Measurements from ENCODE around the gene CEBPG. TPM values are rescaled to one million over a fixed set of nuclear protein-coding genes. Genes with fewer than 3 reads are reported as not detected.
A peak's percentile ranks its signal among the peaks of the same experiment; 100 is the strongest.

CEBPG gene
- total and polyA plus RNA-seq, 9 of the 15 experiments (the other 6 are each of a cell fraction or from before 2014, with no cell fraction given), result 9.5 to 34.9 (median 30.9) TPM

DNA sequence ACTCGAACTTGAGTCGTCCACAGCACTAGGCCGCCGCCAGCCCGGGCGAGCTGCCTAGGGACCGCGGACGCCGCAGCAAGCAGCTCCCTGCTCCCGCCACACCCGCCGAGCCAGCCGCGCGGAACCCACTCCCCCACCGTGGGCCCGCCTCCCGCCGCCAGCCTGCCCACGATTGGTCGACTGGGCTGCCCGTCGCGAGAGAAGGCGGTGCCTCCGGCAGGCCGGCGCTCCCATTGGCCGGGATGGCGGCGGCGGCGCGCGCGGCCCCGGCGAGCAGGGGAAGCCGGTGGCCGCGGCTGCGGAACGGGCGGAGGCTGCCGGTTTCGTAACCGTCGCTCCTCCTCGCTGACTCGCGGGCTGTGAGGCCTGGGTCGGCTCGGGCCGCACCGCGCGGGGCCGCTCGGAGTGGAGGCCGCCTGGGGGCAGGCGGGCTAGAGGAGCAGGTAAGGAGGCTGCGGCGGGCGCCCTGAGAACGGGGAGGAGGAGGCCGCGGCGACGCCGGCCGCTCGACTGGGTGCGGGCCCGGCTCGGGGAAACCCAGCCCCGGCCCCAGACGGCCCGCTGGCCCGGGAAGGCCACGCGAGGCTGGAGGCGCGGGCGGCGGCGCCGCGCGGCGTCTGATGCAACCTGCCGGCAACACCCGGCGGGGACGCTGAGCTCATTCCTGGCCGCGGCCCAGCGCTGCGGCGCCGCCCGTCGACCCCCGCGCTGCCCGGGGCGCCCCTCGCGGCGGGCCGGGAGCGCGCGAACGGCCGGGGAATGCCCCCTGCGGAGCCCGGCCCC lies at the start of gene CEBPG (continued):
- TF ChIP-seq, protein P1, sequence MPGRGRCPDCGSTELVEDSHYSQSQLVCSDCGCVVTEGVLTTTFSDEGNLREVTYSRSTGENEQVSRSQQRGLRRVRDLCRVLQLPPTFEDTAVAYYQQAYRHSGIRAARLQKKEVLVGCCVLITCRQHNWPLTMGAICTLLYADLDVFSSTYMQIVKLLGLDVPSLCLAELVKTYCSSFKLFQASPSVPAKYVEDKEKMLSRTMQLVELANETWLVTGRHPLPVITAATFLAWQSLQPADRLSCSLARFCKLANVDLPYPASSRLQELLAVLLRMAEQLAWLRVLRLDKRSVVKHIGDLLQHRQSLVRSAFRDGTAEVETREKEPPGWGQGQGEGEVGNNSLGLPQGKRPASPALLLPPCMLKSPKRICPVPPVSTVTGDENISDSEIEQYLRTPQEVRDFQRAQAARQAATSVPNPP (IDR thresholded peaks at IDR 0.05; ENCODE audit: borderline replicate concordance, insufficient read depth, insufficient read length), result no peak
- TF ChIP-seq ZNF134 (CRISPR knock-in tag; conservative IDR thresholded peaks at IDR 0.05), result no peak
- TF ChIP-seq RUNX1 (IDR thresholded peaks at IDR 0.05; ENCODE audit: low read depth), result no peak
- no peak for TF ChIP-seq ZFPM2 (CRISPR knock-in tag; IDR thresholded peaks at IDR 0.05)
- TF ChIP-seq NFATC3 (IDR thresholded peaks at IDR 0.05), result no peak
- no peak for TF ChIP-seq ZNF354B (CRISPR knock-in tag; IDR thresholded peaks at IDR 0.05)
- TF ChIP-seq SMAD1 (IDR thresholded peaks at IDR 0.05; ENCODE audit: low read depth, low read length, partially characterized antibody), result peak; percentile 43
- TF ChIP-seq PML (IDR thresholded peaks at IDR 0.05; ENCODE audit: low read length), result peak; percentile 49; the same call in 1 of the 2 replicates
- TF ChIP-seq LARP7 (IDR thresholded peaks at IDR 0.05), result no peak
- no peak for TF ChIP-seq ESRRB (CRISPR knock-in tag; IDR thresholded peaks at IDR 0.05; ENCODE audit: borderline replicate concordance)
- no peak for TF ChIP-seq ZNF324 (CRISPR knock-in tag; IDR thresholded peaks at IDR 0.05)
- TF ChIP-seq KAT7 (CRISPR knock-in tag; IDR thresholded peaks at IDR 0.05; ENCODE audit: borderline replicate concordance), result no peak
- TF ChIP-seq PHB2 (IDR thresholded peaks at IDR 0.05; ENCODE audit: low read depth), result no peak
- TF ChIP-seq, protein P2, sequence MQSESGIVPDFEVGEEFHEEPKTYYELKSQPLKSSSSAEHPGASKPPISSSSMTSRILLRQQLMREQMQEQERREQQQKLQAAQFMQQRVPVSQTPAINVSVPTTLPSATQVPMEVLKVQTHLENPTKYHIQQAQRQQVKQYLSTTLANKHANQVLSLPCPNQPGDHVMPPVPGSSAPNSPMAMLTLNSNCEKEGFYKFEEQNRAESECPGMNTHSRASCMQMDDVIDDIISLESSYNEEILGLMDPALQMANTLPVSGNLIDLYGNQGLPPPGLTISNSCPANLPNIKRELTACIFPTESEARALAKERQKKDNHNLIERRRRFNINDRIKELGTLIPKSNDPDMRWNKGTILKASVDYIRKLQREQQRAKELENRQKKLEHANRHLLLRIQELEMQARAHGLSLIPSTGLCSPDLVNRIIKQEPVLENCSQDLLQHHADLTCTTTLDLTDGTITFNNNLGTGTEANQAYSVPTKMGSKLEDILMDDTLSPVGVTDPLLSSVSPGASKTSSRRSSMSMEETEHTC (IDR thresholded peaks at IDR 0.05), result no peak
- TF ChIP-seq, protein P3, sequence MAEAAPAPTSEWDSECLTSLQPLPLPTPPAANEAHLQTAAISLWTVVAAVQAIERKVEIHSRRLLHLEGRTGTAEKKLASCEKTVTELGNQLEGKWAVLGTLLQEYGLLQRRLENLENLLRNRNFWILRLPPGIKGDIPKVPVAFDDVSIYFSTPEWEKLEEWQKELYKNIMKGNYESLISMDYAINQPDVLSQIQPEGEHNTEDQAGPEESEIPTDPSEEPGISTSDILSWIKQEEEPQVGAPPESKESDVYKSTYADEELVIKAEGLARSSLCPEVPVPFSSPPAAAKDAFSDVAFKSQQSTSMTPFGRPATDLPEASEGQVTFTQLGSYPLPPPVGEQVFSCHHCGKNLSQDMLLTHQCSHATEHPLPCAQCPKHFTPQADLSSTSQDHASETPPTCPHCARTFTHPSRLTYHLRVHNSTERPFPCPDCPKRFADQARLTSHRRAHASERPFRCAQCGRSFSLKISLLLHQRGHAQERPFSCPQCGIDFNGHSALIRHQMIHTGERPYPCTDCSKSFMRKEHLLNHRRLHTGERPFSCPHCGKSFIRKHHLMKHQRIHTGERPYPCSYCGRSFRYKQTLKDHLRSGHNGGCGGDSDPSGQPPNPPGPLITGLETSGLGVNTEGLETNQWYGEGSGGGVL (CRISPR knock-in tag; IDR thresholded peaks at IDR 0.05), result no peak
- no peak for TF ChIP-seq HOXB6 (CRISPR knock-in tag; IDR thresholded peaks at IDR 0.05; ENCODE audit: borderline replicate concordance)
- no peak for TF ChIP-seq ILK (tag; IDR thresholded peaks at IDR 0.05; ENCODE audit: borderline replicate concordance, low read depth)
- peak; percentile 89 for TF ChIP-seq RBBP5 (IDR thresholded peaks at IDR 0.05; ENCODE audit: borderline replicate concordance, insufficient read depth, low read length, poor library complexity, severe bottlenecking)
- no peak for TF ChIP-seq MTF1 (CRISPR knock-in tag; IDR thresholded peaks at IDR 0.05; ENCODE audit: borderline replicate concordance)
- no peak for TF ChIP-seq EHMT2 (IDR thresholded peaks at IDR 0.05)
- no peak for TF ChIP-seq HDAC6 (IDR thresholded peaks at IDR 0.05; ENCODE audit: low read depth, low read length)

All from K562 (cell line).